ENCODE data around the gene ZNF407.

ZNF407 gene

GRCh38 chr18:74718312-74718711, 120.6 kb downstream of the ZNF407 start:
- DNase-seq (ENCODE audit: low read depth in 2 of 3, low spot score in 2 of 3): no peak

DNA sequence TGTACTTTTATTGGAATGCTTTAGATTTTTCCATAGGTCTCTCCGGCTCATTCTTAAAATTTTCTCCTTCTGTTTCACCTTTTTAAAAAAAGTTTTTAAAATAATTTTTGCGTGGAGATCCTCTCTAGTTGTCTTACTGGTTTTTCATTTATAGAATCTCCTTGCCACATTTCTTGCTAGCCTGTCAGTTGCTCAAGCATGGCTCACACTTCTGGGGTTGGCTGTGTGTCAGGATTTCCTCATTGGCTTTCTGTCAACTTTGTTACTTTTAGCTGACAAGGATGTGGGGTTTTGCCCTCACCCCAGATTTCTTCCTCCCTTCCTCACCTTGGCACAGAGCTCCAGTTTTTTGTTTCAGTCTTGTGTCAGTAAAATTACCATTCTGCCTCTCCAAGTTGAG, 124.6 kb downstream of the ZNF407 start:
- no peak for DNase-seq (ENCODE audit: low read depth in 2 of 3, low spot score in 2 of 3)

DNA sequence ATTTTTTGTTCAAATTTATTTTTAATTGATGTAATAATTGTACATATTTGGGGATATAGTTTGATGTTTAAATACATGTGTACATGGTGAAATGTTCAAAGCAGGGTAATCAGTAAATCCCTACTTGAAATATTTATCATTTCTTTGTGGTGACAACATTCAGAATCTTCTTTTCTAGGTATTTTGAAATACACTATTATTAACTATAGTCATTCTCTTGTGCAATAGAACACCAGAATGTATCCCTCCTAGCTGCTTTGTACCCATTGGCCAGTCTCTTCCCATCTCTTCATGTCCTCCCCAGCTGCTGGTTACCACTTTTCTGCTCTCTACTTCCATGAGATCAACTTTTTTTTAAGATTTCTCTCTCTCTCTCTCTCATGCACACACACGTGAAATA, 126.5 kb downstream of the ZNF407 start:
- no peak for DNase-seq (ENCODE audit: low read depth in 2 of 3, low spot score in 2 of 3)

- DNase-seq (ENCODE audit: low read depth in 2 of 3, low spot score in 2 of 3): no peak
These were observed 128.0 kb downstream of the ZNF407 start for GRCh38 chr18:74725690-74726089.

DNA sequence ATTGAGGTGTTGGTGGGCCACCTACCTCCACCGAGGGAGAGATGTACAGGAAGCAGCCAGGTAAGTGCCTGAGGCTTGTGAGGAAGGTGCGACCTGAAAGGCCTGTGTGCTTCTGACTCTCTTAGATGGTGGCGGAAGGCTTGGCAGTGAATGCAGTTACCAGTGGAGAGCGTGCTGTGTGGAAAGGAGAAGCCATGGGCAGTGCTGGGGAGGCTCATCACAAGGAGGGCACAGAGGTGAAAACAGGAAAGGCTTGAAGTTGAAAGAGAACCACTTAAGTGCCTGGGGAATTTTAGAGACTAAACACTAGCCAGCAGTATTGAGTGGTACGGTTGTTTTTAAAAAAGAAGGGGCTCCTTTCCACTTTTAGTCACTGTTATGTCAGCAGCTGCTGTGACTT, 130.9 kb downstream of the ZNF407 start:
- DNase-seq (ENCODE audit: low read depth in 2 of 3, low spot score in 2 of 3): no peak

GRCh38 chr18:74731097-74731496, 133.4 kb downstream of the ZNF407 start:
- DNase-seq (ENCODE audit: low read depth in 2 of 3, low spot score in 2 of 3): no peak

DNA sequence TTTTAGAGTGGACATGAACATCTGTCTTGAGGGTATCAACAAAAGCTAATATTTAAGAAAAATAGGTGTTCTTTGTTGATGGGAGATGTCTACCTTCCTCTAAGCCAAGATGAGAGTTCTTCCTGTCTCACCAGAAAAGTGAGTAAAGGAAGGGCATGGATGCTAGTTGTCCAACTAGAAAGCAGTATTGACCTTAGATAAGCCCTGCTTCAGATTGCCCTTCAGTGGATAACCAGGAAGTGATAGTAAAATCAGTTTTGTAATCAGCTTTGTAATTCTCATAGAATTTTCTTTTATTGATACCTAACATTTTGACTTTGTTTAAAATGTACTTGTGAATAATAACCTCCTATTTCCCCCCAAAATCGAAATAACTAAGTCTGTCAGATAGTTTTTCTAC, 134.7 kb downstream of the ZNF407 start:
- DNase-seq (ENCODE audit: low read depth in 2 of 3, low spot score in 2 of 3): no peak

DNA sequence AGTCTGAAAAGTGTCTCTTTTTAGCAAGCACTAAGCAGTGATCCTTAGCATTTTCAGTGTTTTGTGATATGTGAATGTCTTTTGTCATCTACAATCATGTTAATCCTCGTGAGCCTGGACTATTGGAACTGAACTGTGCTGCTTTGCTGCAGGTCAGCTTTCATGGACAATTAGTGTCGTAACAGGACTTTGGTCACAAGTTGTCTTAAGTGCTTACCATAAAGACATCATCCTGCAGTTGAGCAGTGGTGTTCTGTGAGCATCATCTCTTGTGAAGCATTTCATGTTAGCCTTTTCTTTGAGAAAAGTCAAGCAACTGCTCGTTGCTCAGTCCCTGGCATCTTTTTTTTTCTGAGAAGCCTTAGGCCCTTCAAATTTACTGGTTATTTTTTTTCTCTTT, 135.9 kb downstream of the ZNF407 start:
- no peak for DNase-seq (ENCODE audit: low read depth in 2 of 3, low spot score in 2 of 3)

DNA sequence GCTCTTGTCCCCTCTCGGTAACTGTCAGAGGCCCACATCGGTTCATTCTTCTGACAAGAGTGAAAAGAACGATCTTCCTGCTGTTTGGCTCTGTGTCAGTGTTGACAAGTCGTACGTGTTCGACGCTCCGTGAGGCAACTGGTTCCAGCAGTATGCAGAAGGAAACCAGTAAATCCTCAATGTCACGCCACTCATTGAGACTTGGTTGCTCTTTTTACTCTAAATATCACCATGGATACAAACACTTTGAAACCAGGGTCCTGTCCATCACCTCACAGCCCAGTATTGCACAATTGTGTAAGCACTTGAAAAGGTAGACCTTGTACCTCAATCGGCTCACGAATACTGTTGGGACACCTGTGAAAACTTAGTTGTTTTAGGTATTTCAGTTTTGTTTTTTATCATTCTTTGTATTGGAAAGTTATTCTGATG, 136.4 kb downstream of the ZNF407 start:
- no peak for DNase-seq (ENCODE audit: low read depth in 2 of 3, low spot score in 2 of 3)

GRCh38 chr18:74739926-74740325, 142.3 kb downstream of the ZNF407 start:
- DNase-seq (ENCODE audit: low read depth in 2 of 3, low spot score in 2 of 3): no peak

GRCh38 chr18:74742573-74743243, 145.0 kb downstream of the ZNF407 start:
- no peak for DNase-seq (ENCODE audit: low read depth in 2 of 3, low spot score in 2 of 3)

GRCh38 chr18:74745633-74746403, 148.1 kb downstream of the ZNF407 start:
- no peak for DNase-seq (ENCODE audit: low read depth in 2 of 3, low spot score in 2 of 3)

GRCh38 chr18:74748809-74749208, 151.1 kb downstream of the ZNF407 start:
- DNase-seq (ENCODE audit: low read depth in 2 of 3, low spot score in 2 of 3): no peak

DNA sequence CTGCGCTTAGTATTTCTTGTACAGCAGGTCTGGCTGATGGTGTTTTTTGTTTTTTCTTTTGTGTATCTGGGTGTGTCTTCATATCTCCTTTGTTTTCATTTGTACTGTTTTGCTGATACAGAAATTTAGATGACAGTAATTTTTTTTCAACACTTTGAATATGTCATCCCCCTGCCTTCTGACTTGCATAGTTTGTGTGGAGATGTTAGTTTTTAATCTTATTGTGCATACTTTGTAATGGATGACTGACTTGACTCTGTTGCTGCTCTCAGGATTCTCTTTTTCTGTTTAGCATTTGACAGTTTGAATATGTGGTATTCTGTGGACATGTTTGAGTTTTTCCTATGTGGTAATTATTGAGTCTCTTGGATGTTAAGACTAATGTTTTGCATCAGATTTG, 161.3 kb downstream of the ZNF407 start:
- no peak for DNase-seq (ENCODE audit: low read depth in 2 of 3, low spot score in 2 of 3)

GRCh38 chr18:74760026-74760425, 162.4 kb downstream of the ZNF407 start:
- no peak for DNase-seq (ENCODE audit: low read depth in 2 of 3, low spot score in 2 of 3)

DNA sequence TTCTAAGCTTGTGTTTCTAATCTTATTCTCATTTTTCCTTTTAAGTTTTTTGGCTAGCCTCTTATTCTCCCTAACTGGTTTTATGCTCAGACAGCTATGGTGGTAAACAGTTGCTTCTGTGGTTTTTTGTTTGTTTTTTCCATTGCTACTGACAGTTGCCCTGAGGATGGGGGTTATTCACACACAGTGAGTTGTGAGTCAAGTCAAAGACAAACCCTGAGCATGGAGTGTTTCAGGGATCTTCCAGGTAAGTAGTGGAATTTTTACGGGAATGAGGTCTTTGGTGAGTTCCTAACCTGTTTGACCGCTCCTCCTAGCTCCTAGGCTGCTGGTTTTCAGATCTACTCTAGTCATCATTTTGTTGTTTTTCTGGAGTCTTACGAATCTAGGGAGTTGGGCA, 162.8 kb downstream of the ZNF407 start:
- DNase-seq (ENCODE audit: low read depth in 2 of 3, low spot score in 2 of 3): no peak

DNA sequence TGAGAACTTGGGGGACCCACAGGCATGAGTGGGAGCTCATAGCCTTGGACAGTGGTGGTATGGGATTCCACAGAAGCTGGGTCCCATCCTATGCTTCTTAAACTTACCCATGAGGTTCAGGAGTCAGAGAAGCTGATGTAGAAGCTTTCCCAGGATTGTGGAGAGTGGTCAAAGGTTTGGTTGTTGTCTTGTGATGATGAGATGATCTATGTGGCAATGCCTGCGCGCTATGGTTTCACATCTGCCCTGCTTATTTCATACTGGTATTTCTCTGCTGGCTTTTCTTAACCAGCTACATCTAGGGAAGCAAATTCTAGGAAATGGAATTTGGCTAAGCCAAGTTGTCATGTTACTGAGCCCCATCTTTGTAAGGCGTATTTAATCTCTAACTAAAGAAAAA, 168.6 kb downstream of the ZNF407 start:
- DNase-seq (ENCODE audit: low read depth in 2 of 3, low spot score in 2 of 3): no peak

DNA sequence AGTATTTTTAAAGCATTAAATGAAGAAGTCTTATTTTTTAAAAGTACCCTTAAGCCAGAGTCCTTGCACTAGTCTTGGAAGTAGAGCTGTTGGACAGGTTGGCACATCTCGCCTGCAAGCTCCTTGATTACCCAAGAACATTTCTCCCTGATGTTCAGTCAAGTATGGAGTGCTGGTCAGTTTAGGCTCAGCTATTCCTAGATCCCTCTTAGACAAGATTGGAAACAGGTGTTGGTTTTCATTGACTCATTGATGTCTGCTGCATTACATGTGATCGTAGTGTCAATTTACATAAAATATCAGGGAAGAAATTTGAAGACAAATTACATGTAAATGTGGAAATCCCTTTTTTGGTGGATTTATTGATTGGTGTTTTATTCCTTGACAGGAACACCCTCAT, 170.4 kb downstream of the ZNF407 start:
- DNase-seq (ENCODE audit: low read depth in 2 of 3, low spot score in 2 of 3): no peak

DNA sequence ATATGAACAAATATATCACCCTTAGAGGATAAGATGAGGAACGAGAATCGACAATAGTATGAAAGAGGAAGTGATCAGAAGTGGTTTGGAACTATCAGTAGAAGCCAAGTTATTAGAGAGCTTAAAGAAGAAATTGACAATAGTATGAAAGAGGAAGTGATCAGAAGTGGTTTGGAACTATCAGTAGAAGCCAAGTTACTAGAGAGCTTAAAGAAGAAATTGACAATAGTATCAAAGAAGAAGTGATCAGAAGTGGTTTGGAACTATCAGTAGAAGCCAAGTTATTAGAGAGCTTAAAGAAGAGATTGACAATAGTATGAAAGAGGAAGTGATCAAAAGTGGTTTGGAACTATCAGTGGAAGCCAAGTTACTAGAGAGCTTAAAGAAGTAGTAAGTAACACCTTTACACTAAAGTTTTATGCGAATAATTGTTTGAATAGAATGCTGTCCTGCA, 175.5 kb downstream of the ZNF407 start:
- DNase-seq (ENCODE audit: low read depth in 2 of 3, low spot score in 2 of 3): no peak

DNA sequence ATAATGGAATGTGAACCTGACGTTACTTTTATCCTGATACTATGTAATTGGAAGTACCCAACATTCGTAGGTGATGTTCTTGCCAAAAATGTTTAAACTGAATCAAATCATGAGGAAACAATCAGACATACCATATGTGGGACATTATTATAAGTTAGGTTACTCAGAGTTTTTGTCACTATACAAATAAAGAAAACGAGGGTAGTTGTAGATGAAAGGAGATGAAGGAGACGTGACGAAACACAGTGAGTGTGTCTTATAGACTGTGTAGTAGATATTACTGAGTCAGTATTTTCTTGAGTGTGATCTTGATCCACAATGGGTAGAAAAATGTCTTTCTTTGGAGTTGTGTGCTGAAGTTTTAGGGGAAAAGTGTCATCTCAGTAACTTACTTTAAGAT, 176.8 kb downstream of the ZNF407 start:
- no peak for DNase-seq (ENCODE audit: low read depth in 2 of 3, low spot score in 2 of 3)

GRCh38 chr18:74775239-74775638, 177.6 kb downstream of the ZNF407 start:
- no peak for DNase-seq (ENCODE audit: low read depth in 2 of 3, low spot score in 2 of 3)

DNA sequence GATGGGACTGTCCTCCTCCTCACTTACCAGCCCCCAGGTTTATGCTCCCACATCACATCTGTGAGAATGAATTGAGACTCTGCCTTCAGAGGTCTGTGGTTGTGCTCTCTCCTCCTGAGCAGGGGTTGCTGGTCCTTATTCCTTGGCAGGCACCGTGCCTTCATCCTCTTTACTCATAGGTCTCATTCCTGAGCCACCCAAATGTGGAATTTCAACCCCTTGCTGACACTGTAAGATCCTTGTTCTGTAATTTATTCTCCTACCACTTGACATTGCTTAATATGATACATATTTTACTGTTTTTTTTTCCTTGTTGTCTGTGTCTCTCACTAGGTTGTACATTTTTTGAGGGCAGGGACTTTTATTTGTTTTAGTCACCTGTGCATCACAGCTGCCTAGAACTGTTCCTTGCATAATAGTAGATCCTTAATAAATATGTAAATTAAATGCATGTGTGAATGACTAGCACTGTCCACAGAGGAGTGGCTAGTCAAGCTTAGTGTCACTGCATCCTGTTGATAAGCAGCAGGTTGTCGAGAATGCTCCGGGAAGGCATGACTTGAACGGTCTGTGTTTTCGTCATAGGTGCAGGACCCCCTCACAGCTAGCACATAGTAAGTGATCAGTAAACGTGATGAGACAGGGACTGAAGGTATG, 180.6 kb downstream of the ZNF407 start:
- DNase-seq (ENCODE audit: low read depth in 2 of 3, low spot score in 2 of 3): no peak

All from activated CD8-positive, alpha-beta memory T cell treated with anti-CD3 and anti-CD28 coated beads for 48 hours (primary cell).